GM13976 (cell line): ENCODE measurements around the gene RGS16.

Source experiments
- DNase-seq: peaks from one replicate; pipeline ENCODE4 v3.0.0; 2012; ENCODE audit warnings: low spot score
- CTCF ChIP-seq: IDR thresholded peaks from 2 replicates; pipeline ENCODE4 v1.5.1; 2012; ENCODE audit warnings: borderline replicate concordance, mild to moderate bottlenecking; ENCODE audit not compliant: insufficient read depth; ENCODE audit errors: extremely low read depth, missing control alignments, control extremely low read depth
- in situ Hi-C: fragments of 300-500 bp; cut with MboI; formaldehyde crosslinking; loops from one replicate; pipeline ENCODE4 v1.12.0; 2022; ENCODE audit warnings: low sequenced_read_pairs, mixed read lengths, inconsistent platforms; ENCODE audit not compliant: unreplicated experiment

Gene RGS16

GRCh38 chr1:182602935-182603645 is 1.1 kb downstream of the RGS16 start:
- in situ Hi-C loops, result no loop called here
- no peak for DNase-seq

GRCh38 chr1:182601913-182602312 is 2.3 kb downstream of the RGS16 start:
- in situ Hi-C loops, result no loop called here
- TF ChIP-seq CTCF, result no peak
- no peak for DNase-seq

More at GRCh38 chr1:182602935-182603645, 1.1 kb downstream of the RGS16 start:
- TF ChIP-seq CTCF, result no peak

- TF ChIP-seq CTCF, result peak; percentile 71
- peak; percentile 82 for DNase-seq
- in situ Hi-C loops, result no loop called here
These were observed 2.8 kb downstream of the RGS16 start for GRCh38 chr1:182601416-182601786.

- no peak for TF ChIP-seq CTCF
- in situ Hi-C loops, result no loop called here
- no peak for DNase-seq
These were observed 3.3 kb downstream of the RGS16 start for GRCh38 chr1:182600745-182601415.

- no peak for DNase-seq
- in situ Hi-C loops, result no loop called here
- TF ChIP-seq CTCF, result no peak
These were observed 4.0 kb downstream of the RGS16 start for GRCh38 chr1:182600036-182600713.

- in situ Hi-C loops, result loop anchor here (5.0 to 25.0 kb wide), 2 partner anchors 188 to 512 kb away; partner anchors contain the start of gene NPL
- no peak for DNase-seq
- peak; percentile 37 for TF ChIP-seq CTCF
These were observed 4.8 kb downstream of the RGS16 start for GRCh38 chr1:182599339-182599738.
